ENCODE data around the gene ARHGAP10. TPM values are rescaled to one million over a fixed set of nuclear protein-coding genes. Genes with fewer than 3 reads are reported as not detected.

Gene ARHGAP10
- total and polyA plus RNA-seq, 3 donors from 2014 or later, result 17.4 to 108 (median 83.5) TPM

GRCh38 chr4:147780137-147780777, 48.4 kb downstream of the ARHGAP10 start:
- no peak overlapping the region for H3K27ac ChIP-seq
- H3K4me1 ChIP-seq, result peaks cover 10% of the 10 kb centered on the region
- no peaks in the 10 kb centered on the region for H3K9me3 ChIP-seq
- no peak overlapping the region for H3K4me3 ChIP-seq
- no peaks in the 10 kb centered on the region for H3K36me3 ChIP-seq (ENCODE audit: low read depth, missing control alignments)
- H3K27me3 ChIP-seq, result no peaks in the 10 kb centered on the region
- DNase-seq, result no peak
- intact Hi-C loops (cut with DNase I; ENCODE audit: low total_unique reads), result no loop called here
- 74 to 77% methylated on average over 7 of the region's 7 CpGs for WGBS, 2 donors
- no peak for TF ChIP-seq POLR2A (IDR thresholded peaks at IDR 0.05)
- TF ChIP-seq CTCF (IDR thresholded peaks at IDR 0.05), result no peak

GRCh38 chr4:147782087-147782781, 50.3 kb downstream of the ARHGAP10 start:
- Histone ChIP-seq H3K4me1 (peaks cover 24% of the 10 kb centered on the region), H3K36me3 (ENCODE audit: low read depth, missing control alignments) (no peaks in the 10 kb centered on the region), H3K4me3 (no peak overlapping the region), H3K27me3 (no peaks in the 10 kb centered on the region), H3K9me3 (no peaks in the 10 kb centered on the region), H3K27ac (no peak overlapping the region)
- WGBS, 2 donors, result 59 to 60% methylated on average over 7 of the region's 7 CpGs
- DNase-seq, result no peak
- TF ChIP-seq POLR2A (IDR thresholded peaks at IDR 0.05) (no peak), CTCF (IDR thresholded peaks at IDR 0.05) (no peak)
- intact Hi-C loops (cut with DNase I; ENCODE audit: low total_unique reads), result no loop called here

GRCh38 chr4:147785129-147785528, 53.2 kb downstream of the ARHGAP10 start:
- Histone ChIP-seq H3K36me3 (ENCODE audit: low read depth, missing control alignments) (no peaks in the 10 kb centered on the region), H3K27ac (no peak overlapping the region), H3K4me1 (peaks cover 23% of the 10 kb centered on the region), H3K27me3 (no peaks in the 10 kb centered on the region), H3K4me3 (no peak overlapping the region), H3K9me3 (no peaks in the 10 kb centered on the region)
- TF ChIP-seq CTCF (IDR thresholded peaks at IDR 0.05) (no peak), POLR2A (IDR thresholded peaks at IDR 0.05) (no peak)
- no peak for DNase-seq
- intact Hi-C loops (cut with DNase I; ENCODE audit: low total_unique reads), result no loop called here
- WGBS, 2 donors, result 62 to 71% methylated on average over 2 of the region's 2 CpGs

- no peak for DNase-seq
- intact Hi-C loops (cut with DNase I; ENCODE audit: low total_unique reads), result no loop called here
- TF ChIP-seq CTCF (IDR thresholded peaks at IDR 0.05), result no peak
- no peak for TF ChIP-seq POLR2A (IDR thresholded peaks at IDR 0.05)
- no peak overlapping the region for H3K27ac ChIP-seq
- no peaks in the 10 kb centered on the region for H3K27me3 ChIP-seq
- peaks cover 20% of the 10 kb centered on the region for H3K4me1 ChIP-seq
- H3K9me3 ChIP-seq, result no peaks in the 10 kb centered on the region
- WGBS, 2 donors, result 70 to 77% methylated on average over 2 of the region's 2 CpGs
- no peaks in the 10 kb centered on the region for H3K36me3 ChIP-seq (ENCODE audit: low read depth, missing control alignments)
- H3K4me3 ChIP-seq, result no peak overlapping the region
Measured at GRCh38 chr4:147786031-147786430, 54.1 kb downstream of the ARHGAP10 start.

Measured in testis (tissue), 3 donors.